ENCODE measurements around the gene GATA5. TPM values are rescaled to one million over a fixed set of nuclear protein-coding genes. Genes with fewer than 3 reads are reported as not detected.

Gene GATA5
- total RNA-seq, 1 experiment from 2014 or later, result not detected

GRCh38 chr20:62479656-62480055 lies 3.9 kb upstream of the GATA5 start:
- in situ Hi-C loops (cut with HindIII; ENCODE audit: low pct_unique_long_range_greater_than_20kb, low sequenced_read_pairs), result no loop called here
- no peak for DNase-seq (ENCODE audit: low read depth)

DNA sequence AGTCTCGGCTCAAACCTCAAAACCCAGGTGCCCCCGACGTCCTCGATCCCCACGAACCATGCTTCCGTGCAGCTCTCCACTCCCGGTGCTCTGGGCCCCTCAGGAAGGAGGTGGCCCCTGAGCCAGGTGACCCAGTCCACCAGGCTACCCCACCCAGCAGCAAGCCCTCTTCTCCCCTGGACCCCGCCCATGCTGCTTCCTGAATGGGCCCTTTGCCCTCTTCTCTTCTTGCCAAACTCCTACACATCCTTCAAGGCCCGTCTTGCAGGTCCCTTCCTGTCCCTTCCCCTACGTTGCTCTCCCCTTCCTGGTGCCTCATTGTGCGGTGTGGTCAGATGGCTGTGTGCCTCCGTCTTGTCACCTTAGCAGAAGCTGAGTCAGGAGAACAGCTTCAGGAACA lies 3.4 kb upstream of the GATA5 start:
- in situ Hi-C loops (cut with HindIII; ENCODE audit: low pct_unique_long_range_greater_than_20kb, low sequenced_read_pairs), result no loop called here
- DNase-seq (ENCODE audit: low read depth), result no peak

DNA sequence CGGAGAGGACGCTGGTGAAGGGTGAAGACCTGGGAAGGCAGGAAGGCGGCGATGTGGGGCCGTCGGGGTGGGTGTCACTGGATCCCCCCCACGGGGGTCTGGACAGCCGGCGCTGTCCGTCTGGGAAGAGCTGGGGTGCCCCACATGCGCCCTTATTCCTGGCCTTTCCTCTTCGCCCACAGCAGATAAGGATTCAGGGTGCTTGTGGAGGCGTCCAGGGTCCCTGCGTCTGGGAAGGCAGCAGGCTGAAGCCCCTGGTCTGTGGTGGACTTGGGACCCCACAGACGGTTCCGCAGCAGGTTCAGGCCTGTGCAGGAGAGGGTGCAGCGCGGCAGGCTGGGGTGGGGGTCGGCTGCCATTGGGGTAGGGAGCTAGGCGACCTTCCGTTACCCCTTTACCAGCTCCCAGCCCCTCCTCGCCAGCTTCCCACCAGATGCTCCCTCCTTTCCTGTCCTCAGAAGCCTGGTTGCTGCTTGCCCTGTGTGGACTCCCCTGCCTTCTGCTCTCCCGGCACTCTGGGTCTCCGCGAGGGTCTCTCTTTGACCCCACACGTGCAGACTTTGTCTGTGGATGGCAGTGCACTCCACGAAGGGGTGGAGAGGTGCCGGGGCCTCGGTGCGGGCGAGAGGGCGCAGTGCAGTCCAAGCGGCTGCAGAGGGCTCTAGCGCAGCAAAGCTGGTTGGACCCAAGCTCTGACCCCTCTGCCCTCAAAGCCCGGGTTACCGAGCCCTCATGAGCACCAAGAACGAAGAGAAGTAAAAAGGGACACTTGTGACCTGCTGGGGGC lies 2.1 kb upstream of the GATA5 start:
- in situ Hi-C loops (cut with HindIII; ENCODE audit: low pct_unique_long_range_greater_than_20kb, low sequenced_read_pairs), result no loop called here
- no peak for DNase-seq (ENCODE audit: low read depth)

DNA sequence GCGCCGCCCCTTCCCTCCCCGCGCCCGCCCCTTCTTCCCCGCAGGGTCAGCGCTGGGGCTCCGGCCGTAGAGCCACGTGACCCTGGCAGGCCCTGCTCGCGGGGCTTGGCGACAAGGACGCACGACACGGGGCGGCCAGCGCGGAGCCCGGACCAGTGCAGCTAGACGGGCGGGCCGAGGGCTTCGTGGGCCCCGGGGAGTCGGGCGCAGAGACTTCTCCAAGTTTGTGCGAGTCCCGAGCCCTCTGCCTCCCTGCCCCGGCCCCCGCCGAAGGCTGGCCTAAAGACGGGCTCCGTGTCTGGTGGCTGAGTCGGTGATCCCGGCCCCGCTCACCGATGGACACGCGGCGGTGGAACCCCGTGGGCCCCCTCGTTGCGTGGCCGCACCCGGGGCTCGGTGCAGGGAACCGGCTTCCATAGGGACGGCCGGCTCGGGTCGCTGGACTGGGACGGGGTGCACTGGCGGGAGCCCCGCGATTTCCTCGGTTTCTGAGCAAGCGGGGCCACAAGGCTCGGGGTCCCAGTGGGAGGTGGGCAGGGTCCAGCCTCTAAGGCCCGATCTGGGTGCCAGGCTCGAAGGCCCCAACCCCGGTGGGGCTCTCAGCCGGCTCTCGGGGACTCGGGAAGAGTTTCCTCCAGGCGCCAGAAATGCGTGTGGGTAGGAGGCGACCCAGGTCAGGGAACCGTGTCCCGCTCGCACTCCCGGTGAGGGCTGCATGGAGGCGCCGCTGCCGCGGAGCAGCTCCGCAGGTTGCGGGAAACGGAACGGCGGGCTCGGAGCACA lies 452 bp upstream of the GATA5 start:
- DNase-seq (ENCODE audit: low read depth), result no peak
- in situ Hi-C loops (cut with HindIII; ENCODE audit: low pct_unique_long_range_greater_than_20kb, low sequenced_read_pairs), result no loop called here

- in situ Hi-C loops (cut with HindIII; ENCODE audit: low pct_unique_long_range_greater_than_20kb, low sequenced_read_pairs), result no loop called here
- DNase-seq (ENCODE audit: low read depth), result no peak
Measured at GRCh38 chr20:62475027-62475771, 596 bp downstream of the GATA5 start.

GRCh38 chr20:62474604-62475026 lies 1.2 kb downstream of the GATA5 start:
- in situ Hi-C loops (cut with HindIII; ENCODE audit: low pct_unique_long_range_greater_than_20kb, low sequenced_read_pairs), result no loop called here
- no peak for DNase-seq (ENCODE audit: low read depth)

DNA sequence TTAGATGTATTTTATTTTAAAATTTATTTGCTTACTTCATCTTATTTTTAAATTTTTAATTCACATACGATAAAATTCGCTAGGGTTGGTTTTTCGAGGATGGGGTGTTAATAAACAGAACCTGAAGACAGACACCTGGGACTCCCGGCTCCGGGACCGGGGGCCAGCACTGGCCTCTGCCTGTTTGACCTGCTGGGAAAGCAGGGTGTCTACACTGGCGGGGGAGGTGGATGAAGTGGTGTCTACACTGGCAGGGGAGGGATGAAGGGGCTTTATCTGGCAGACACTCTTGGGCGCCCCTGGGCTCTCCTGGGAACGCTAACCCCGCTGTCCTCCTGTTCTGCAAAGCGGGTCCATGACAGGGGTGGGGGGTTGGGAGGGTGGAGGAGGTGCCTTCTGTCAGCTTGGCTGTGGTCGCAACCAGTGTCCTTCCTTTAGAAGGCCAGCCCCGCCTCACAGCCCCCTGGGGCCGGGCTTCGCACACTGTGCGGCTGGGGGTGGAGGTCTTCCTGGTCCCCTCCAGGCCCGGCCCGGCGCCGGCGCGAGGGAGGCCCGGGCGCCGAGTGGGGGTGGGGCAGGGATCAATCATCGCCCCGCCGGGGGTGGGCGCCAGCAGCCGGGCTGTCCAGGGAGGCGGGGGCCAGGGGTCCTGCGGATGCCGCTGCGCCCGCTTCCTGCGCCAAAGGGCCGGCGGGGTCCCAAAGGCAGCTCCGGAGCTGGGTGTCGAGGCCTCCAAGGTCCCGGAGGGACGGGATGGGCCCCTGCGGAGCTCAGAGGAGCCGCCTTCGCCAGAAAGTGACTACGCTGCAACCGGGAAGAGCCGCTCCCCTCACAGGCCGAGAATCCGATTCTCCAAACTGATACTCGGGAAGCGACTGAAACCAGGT lies 1.8 kb downstream of the GATA5 start:
- in situ Hi-C loops (cut with HindIII; ENCODE audit: low pct_unique_long_range_greater_than_20kb, low sequenced_read_pairs), result no loop called here
- no peak for DNase-seq (ENCODE audit: low read depth)

DNA sequence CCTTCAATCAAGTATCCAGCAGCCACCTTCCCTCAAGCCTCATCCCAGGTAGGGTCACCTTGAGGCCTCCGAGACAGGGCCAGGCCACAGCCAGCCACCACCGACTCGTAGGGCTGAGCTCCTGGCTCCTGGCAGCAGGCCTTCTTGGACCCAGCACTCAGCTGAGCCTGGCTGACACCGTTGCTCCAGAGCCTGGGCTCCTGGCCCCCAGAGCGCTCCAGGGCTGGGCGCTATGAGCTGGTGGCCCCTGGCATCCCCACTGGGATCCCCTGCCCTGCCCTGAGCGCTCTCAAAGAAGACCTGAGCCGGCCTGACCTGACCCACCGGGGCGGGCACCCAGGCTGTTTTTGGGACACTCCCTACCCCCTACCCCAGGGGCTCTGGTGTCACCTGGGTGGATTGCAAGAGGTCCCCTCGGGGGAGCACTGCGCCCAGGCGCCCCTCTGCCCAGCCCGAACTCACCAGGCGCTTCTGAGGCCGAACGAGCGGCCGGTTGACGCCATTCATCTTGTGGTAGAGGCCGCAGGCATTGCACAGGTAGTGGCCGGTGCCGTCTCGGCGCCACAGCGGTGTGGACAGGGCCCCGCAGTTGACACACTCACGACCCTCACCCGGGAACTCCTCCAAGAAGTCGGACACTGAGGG lies 2.7 kb downstream of the GATA5 start:
- in situ Hi-C loops (cut with HindIII; ENCODE audit: low pct_unique_long_range_greater_than_20kb, low sequenced_read_pairs), result no loop called here
- no peak for DNase-seq (ENCODE audit: low read depth)

DNA sequence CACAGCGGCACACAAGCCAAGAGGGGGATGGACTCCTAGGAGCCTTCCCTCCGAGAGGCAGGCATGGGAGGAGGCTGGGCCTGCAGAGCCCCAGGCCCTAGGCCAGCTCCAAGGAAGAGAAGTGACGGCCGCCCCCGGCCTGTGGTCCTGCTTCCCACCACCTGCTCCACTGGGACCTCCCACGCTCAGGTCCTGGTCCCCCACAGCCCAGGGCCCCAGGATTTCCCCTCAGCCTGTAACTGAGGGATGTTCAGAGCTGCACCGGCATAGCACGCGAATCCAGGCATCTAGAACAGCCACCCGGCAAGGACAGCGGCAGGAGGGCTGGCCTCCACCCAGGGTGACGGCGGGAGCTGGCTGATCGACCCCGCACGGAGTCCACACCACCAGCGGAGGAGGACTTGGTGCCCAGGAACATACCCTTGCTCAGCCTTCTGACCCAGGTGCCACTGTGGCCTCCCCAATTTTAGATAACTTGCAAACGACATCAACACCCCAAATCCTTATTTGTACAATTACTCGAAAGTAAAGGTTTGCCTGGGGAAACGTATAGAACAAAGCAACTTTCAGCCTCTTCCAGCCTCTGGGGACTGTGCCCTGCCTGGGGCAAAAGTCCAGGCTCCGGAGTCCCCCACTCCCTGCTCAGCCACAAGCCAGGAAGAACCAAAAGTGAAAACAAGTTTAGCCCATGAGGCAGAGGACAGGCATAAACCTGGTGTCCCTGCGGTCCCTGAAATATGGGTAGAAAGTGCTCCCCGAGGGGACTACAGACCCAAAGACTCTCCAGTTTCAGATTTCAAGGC lies 3.5 kb downstream of the GATA5 start:
- in situ Hi-C loops (cut with HindIII; ENCODE audit: low pct_unique_long_range_greater_than_20kb, low sequenced_read_pairs), result no loop called here
- DNase-seq (ENCODE audit: low read depth), result no peak

GRCh38 chr20:62470459-62470858 lies 5.3 kb downstream of the GATA5 start:
- no peak for DNase-seq (ENCODE audit: low read depth)
- in situ Hi-C loops (cut with HindIII; ENCODE audit: low pct_unique_long_range_greater_than_20kb, low sequenced_read_pairs), result no loop called here

DNA sequence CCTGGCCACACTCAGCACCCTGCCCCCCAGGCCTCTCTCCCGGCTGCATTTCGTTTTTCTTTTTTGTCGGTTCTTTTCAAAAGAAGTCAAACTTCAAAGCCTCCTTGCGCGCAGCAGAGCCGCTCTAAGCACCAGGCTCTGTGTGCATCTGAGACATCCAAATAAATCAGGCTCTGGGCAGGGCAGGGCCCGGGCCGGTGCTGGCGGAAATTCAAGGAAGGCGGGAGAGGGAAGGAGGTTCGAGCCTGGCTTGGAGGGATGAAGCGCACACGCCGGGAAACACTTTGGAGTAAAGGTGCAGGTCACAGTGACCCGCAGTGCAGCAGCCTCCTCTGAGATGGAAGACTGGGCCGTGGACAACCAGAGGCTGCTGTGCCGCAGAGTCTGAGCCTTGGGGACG lies 5.8 kb downstream of the GATA5 start:
- no peak for DNase-seq (ENCODE audit: low read depth)
- in situ Hi-C loops (cut with HindIII; ENCODE audit: low pct_unique_long_range_greater_than_20kb, low sequenced_read_pairs), result no loop called here

DNA sequence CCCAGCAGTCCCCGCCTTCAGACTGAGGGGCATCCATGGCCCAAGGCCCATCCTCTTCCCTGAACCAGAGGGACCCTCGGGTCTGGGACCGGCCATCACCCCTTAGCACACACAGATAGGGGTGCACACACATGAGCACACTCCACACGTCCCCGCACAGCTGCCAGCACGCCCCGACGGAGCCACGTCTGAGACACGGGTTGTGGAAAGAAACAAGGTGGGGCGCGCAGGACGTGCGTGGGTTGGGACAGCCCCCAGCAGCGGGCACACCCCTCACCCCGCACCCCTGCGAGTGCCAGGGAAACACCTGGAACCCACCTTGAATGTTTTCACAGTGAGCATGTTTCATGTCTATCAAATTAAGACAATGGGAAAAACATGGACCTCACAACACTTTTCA lies 6.4 kb downstream of the GATA5 start:
- in situ Hi-C loops (cut with HindIII; ENCODE audit: low pct_unique_long_range_greater_than_20kb, low sequenced_read_pairs), result no loop called here

GRCh38 chr20:62466806-62467537 lies 8.8 kb downstream of the GATA5 start:
- DNase-seq (ENCODE audit: low read depth), result no peak
- in situ Hi-C loops (cut with HindIII; ENCODE audit: low pct_unique_long_range_greater_than_20kb, low sequenced_read_pairs), result no loop called here

More for the DNA sequence above, 6.4 kb downstream of the GATA5 start:
- DNase-seq (ENCODE audit: low read depth), result no peak

DNA sequence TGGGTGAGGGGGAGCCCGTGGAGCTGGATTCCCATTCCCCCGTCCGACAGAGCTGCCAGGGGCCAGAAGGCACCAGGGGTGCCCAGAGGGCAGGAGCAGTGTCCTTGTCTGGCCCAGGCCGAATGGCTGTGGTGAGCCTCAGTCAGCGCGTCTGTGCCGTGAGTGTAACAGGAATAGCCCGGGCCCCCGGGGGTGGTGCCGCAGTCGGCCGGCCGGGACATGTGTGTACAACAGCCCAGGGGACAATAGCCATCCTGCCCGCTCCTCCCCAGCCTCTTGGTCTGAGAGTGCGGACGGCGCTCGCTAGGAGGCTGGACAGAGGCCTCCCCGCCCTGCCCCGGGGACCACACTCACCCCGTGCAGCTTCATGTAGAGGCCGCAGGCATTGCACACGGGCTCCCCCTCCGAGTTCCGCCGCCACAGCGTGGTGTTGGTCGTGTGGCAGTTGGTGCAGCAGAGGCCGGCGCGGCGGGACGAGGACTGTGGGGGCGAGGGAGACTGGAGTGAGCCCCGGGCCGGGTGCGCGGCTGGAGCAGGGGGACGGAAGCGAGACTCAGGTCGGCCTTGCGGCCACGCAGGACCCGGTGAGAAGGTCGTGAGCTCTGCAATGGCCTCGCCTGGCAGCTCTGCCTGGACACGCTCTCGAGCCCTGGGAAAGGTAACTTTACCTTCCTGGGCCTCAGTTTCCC lies 9.6 kb downstream of the GATA5 start:
- in situ Hi-C loops (cut with HindIII; ENCODE audit: low pct_unique_long_range_greater_than_20kb, low sequenced_read_pairs), result no loop called here
- DNase-seq (ENCODE audit: low read depth), result no peak

GRCh38 chr20:62464990-62465389 lies 10.8 kb downstream of the GATA5 start:
- no peak for DNase-seq (ENCODE audit: low read depth)
- in situ Hi-C loops (cut with HindIII; ENCODE audit: low pct_unique_long_range_greater_than_20kb, low sequenced_read_pairs), result no loop called here

DNA sequence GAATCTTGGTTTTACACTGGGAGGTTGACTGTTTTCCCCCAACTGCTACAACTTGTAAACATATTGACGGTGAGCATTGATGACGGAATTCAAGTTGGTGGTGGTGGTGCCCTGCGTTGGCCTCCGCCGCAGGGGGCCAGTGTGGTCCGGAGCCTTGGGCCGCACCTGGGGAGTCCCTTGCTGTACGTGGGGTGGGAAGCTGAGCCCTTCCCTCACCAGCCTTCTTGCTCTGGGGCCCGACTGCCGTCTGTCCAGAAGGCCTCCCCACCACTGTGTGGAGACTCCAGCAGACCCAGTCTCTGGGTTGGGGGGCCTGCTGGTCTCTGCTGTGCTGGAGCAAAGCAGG lies 11.4 kb downstream of the GATA5 start:
- in situ Hi-C loops (cut with HindIII; ENCODE audit: low pct_unique_long_range_greater_than_20kb, low sequenced_read_pairs), result no loop called here
- DNase-seq (ENCODE audit: low read depth), result no peak
